ENCODE data around the gene ATP5F1B. TPM values are rescaled to one million over a fixed set of nuclear protein-coding genes. Genes with fewer than 3 reads are reported as not detected.

Gene ATP5F1B
- total RNA-seq, 1 experiment from 2014 or later, result 1,064 TPM

DNA sequence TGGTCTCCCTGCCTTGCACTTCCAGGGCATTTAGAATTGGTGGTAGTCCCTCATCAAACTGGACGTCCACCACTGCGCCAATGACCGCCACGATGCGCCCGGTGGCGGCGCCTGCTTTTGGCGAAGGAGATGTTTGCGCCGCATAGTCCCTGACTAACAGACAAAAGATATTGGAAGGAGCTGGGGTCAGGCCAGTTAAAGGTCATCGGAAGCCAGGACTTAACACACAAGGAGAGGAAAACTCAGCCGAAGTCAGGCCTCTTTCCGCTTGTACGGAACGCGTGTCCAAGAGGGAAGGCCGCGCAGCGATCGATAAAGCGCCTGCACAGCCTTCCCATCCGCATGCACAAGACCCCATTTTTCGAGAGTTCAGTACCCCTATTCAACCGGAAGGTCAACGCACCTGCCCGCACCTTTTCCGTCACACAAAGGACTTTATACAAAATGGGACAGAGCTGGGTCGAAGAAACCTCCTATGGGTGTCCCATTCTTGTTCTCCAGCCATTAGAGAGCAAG lies 525 bp downstream of the ATP5F1B start:
- H3K36me3 Mint-ChIP-seq, result peaks cover 48% of the 10 kb centered on the region
- no peaks in the 10 kb centered on the region for H3K9me3 Mint-ChIP-seq
- H3K4me3 Mint-ChIP-seq, result peak overlapping the region; percentile 99
- H3K27ac Mint-ChIP-seq, result peak overlapping the region; percentile 97
- H3K4me1 Mint-ChIP-seq, result peaks cover 20% of the 10 kb centered on the region
- H3K27me3 Mint-ChIP-seq (ENCODE audit: low read depth), result no peaks in the 10 kb centered on the region; the same call in 1 of the 2 replicates
- no peak for ATAC-seq
- ChIA-PET POLR2A (interaction anchor here (0.5 to 2.2 kb wide), 6 partner anchors 9 to 423 kb away, joined by 3 to 12 read pairs (median 6); partner anchors contain the start of genes PTGES3 and RNF41), CTCF (interaction anchor here (0.6 to 3.7 kb wide), 2 partner anchors 9 to 17 kb away, joined by 3 to 37 read pairs; no protein-coding TSS in a partner anchor)
- DNase-seq (ENCODE audit: low spot score), result no peak
- TF ChIP-seq ATF1 (CRISPR knock-in tag; IDR thresholded peaks at IDR 0.05) (0 out of 2 replicates have a peak, but pooled peaks have one; percentile 26), FOXP1 (CRISPR knock-in tag; IDR thresholded peaks at IDR 0.05; ENCODE audit: borderline replicate concordance) (peak; percentile 0; the same call in 1 of the 2 replicates), ZNF416 (CRISPR knock-in tag; IDR thresholded peaks at IDR 0.05) (no peak)

DNA sequence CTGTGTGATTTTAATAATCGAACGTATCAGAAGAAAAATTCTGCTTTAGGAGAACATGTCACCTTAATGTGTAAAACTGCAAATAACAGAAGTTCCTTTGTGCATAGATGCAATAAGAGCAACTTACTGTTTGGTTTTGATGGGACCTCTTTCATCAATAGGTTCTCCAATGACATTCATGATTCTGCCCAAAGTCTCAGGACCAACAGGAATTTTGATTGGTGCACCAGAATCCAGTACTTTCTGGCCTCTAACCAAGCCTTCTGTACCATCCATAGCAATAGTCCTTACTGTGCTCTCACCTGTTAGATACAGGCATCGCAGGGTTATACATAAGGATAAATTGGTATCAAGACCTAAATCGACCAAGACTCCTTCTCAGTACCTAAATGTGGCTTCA lies 1.1 kb downstream of the ATP5F1B start:
- Mint-ChIP-seq H3K9me3 (no peaks in the 10 kb centered on the region), H3K36me3 (peaks cover 54% of the 10 kb centered on the region)
- CTCF ChIA-PET, result interaction anchor here (3.7 kb wide), 1 partner anchor 8 kb away, joined by 37 read pairs; no protein-coding TSS in a partner anchor

DNA sequence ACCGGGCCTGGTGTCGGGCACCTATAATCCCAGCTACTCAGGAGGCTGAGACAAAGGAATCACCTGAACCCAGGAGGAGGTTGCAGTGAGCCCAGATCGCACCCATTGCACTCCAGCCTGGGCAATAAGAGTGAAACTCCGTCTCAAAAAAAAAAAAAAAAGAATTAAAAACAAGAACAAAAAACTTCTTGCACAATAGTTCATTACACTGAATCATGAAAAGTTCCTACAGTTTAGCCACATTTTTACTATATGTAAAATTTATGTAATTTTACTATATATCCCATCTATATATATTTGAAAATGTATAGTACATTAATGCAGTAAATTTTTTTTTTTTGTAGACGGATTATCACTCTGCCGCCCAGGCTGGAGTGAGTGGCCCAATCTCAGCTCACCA lies 4.6 kb downstream of the ATP5F1B start:
- POLR2A ChIA-PET, result no interaction called here
- H3K27ac Mint-ChIP-seq, result no peak overlapping the region
- CTCF ChIA-PET, result interaction anchor here (0.6 kb wide), 1 partner anchor 209 kb away, joined by 3 read pairs; no protein-coding TSS in a partner anchor
- H3K9me3 Mint-ChIP-seq, result no peaks in the 10 kb centered on the region
- peaks cover 74% of the 10 kb centered on the region for H3K36me3 Mint-ChIP-seq
- no peak overlapping the region for H3K4me3 Mint-ChIP-seq
- DNase-seq (ENCODE audit: low spot score) (no peak), ATAC-seq (no peak)
- H3K4me1 Mint-ChIP-seq, result peaks cover 33% of the 10 kb centered on the region
- no peaks in the 10 kb centered on the region for H3K27me3 Mint-ChIP-seq (ENCODE audit: low read depth)
- TF ChIP-seq, protein P1, sequence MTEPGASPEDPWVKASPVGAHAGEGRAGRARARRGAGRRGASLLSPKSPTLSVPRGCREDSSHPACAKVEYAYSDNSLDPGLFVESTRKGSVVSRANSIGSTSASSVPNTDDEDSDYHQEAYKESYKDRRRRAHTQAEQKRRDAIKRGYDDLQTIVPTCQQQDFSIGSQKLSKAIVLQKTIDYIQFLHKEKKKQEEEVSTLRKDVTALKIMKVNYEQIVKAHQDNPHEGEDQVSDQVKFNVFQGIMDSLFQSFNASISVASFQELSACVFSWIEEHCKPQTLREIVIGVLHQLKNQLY (CRISPR knock-in tag; IDR thresholded peaks at IDR 0.05), result no peak
- TF ChIP-seq ATF1 (CRISPR knock-in tag; IDR thresholded peaks at IDR 0.05), result no peak
- no peak for TF ChIP-seq TP53 (CRISPR knock-in tag; IDR thresholded peaks at IDR 0.05)
- no peak for TF ChIP-seq SOX15 (CRISPR knock-in tag; IDR thresholded peaks at IDR 0.05)
- TF ChIP-seq KAT7 (CRISPR knock-in tag; IDR thresholded peaks at IDR 0.05; ENCODE audit: borderline replicate concordance), result no peak
- TF ChIP-seq, protein P2, sequence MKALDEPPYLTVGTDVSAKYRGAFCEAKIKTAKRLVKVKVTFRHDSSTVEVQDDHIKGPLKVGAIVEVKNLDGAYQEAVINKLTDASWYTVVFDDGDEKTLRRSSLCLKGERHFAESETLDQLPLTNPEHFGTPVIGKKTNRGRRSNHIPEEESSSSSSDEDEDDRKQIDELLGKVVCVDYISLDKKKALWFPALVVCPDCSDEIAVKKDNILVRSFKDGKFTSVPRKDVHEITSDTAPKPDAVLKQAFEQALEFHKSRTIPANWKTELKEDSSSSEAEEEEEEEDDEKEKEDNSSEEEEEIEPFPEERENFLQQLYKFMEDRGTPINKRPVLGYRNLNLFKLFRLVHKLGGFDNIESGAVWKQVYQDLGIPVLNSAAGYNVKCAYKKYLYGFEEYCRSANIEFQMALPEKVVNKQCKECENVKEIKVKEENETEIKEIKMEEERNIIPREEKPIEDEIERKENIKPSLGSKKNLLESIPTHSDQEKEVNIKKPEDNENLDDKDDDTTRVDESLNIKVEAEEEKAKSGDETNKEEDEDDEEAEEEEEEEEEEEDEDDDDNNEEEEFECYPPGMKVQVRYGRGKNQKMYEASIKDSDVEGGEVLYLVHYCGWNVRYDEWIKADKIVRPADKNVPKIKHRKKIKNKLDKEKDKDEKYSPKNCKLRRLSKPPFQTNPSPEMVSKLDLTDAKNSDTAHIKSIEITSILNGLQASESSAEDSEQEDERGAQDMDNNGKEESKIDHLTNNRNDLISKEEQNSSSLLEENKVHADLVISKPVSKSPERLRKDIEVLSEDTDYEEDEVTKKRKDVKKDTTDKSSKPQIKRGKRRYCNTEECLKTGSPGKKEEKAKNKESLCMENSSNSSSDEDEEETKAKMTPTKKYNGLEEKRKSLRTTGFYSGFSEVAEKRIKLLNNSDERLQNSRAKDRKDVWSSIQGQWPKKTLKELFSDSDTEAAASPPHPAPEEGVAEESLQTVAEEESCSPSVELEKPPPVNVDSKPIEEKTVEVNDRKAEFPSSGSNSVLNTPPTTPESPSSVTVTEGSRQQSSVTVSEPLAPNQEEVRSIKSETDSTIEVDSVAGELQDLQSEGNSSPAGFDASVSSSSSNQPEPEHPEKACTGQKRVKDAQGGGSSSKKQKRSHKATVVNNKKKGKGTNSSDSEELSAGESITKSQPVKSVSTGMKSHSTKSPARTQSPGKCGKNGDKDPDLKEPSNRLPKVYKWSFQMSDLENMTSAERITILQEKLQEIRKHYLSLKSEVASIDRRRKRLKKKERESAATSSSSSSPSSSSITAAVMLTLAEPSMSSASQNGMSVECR (CRISPR knock-in tag; IDR thresholded peaks at IDR 0.05; ENCODE audit: borderline replicate concordance), result no peak
- TF ChIP-seq, protein P3, sequence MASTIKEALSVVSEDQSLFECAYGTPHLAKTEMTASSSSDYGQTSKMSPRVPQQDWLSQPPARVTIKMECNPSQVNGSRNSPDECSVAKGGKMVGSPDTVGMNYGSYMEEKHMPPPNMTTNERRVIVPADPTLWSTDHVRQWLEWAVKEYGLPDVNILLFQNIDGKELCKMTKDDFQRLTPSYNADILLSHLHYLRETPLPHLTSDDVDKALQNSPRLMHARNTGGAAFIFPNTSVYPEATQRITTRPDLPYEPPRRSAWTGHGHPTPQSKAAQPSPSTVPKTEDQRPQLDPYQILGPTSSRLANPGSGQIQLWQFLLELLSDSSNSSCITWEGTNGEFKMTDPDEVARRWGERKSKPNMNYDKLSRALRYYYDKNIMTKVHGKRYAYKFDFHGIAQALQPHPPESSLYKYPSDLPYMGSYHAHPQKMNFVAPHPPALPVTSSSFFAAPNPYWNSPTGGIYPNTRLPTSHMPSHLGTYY (CRISPR knock-in tag; IDR thresholded peaks at IDR 0.05), result no peak
- TF ChIP-seq JAZF1 (CRISPR knock-in tag; IDR thresholded peaks at IDR 0.05), result no peak
- no peak for TF ChIP-seq HMGA2 (CRISPR knock-in tag; IDR thresholded peaks at IDR 0.05)
- TF ChIP-seq, protein P4, sequence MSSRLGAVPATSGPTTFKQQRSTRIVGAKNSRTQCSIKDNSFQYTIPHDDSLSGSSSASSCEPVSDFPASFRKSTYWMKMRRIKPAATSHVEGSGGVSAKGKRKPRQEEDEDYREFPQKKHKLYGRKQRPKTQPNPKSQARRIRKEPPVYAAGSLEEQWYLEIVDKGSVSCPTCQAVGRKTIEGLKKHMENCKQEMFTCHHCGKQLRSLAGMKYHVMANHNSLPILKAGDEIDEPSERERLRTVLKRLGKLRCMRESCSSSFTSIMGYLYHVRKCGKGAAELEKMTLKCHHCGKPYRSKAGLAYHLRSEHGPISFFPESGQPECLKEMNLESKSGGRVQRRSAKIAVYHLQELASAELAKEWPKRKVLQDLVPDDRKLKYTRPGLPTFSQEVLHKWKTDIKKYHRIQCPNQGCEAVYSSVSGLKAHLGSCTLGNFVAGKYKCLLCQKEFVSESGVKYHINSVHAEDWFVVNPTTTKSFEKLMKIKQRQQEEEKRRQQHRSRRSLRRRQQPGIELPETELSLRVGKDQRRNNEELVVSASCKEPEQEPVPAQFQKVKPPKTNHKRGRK (CRISPR knock-in tag; IDR thresholded peaks at IDR 0.05; ENCODE audit: borderline replicate concordance), result no peak

More for the DNA sequence above, 1.1 kb downstream of the ATP5F1B start:
- ATAC-seq (no peak), DNase-seq (ENCODE audit: low spot score) (no peak)
- Mint-ChIP-seq H3K27ac (peak overlapping the region; percentile 97), H3K27me3 (ENCODE audit: low read depth) (no peaks in the 10 kb centered on the region; the same call in 1 of the 2 replicates), H3K4me3 (peak overlapping the region; percentile 99), H3K4me1 (peaks cover 20% of the 10 kb centered on the region)
- POLR2A ChIA-PET, result interaction anchor here (1.0 to 2.2 kb wide), 2 partner anchors 10 to 73 kb away, joined by 3 to 12 read pairs; no protein-coding TSS in a partner anchor
- TF ChIP-seq TP53 (CRISPR knock-in tag; IDR thresholded peaks at IDR 0.05) (no peak), ELF4 (CRISPR knock-in tag; IDR thresholded peaks at IDR 0.05; ENCODE audit: low read depth) (no peak), NFE2L1 (CRISPR knock-in tag; IDR thresholded peaks at IDR 0.05) (no peak), FOXJ3 (CRISPR knock-in tag; IDR thresholded peaks at IDR 0.05; ENCODE audit: borderline replicate concordance) (no peak), GTF2I (CRISPR knock-in tag; conservative IDR thresholded peaks at IDR 0.05) (no peak), CREB1 (CRISPR knock-in tag; IDR thresholded peaks at IDR 0.05) (no peak), EMX1 (CRISPR knock-in tag; IDR thresholded peaks at IDR 0.05) (no peak), ATF1 (CRISPR knock-in tag; IDR thresholded peaks at IDR 0.05) (no peak), ZNF423 (CRISPR knock-in tag; IDR thresholded peaks at IDR 0.05) (no peak), IRF2 (CRISPR knock-in tag; IDR thresholded peaks at IDR 0.05; ENCODE audit: borderline replicate concordance, low read depth) (no peak)
- TF ChIP-seq, protein P5, sequence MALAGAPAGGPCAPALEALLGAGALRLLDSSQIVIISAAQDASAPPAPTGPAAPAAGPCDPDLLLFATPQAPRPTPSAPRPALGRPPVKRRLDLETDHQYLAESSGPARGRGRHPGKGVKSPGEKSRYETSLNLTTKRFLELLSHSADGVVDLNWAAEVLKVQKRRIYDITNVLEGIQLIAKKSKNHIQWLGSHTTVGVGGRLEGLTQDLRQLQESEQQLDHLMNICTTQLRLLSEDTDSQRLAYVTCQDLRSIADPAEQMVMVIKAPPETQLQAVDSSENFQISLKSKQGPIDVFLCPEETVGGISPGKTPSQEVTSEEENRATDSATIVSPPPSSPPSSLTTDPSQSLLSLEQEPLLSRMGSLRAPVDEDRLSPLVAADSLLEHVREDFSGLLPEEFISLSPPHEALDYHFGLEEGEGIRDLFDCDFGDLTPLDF (CRISPR knock-in tag; IDR thresholded peaks at IDR 0.05), result no peak
- TF ChIP-seq, protein P6, sequence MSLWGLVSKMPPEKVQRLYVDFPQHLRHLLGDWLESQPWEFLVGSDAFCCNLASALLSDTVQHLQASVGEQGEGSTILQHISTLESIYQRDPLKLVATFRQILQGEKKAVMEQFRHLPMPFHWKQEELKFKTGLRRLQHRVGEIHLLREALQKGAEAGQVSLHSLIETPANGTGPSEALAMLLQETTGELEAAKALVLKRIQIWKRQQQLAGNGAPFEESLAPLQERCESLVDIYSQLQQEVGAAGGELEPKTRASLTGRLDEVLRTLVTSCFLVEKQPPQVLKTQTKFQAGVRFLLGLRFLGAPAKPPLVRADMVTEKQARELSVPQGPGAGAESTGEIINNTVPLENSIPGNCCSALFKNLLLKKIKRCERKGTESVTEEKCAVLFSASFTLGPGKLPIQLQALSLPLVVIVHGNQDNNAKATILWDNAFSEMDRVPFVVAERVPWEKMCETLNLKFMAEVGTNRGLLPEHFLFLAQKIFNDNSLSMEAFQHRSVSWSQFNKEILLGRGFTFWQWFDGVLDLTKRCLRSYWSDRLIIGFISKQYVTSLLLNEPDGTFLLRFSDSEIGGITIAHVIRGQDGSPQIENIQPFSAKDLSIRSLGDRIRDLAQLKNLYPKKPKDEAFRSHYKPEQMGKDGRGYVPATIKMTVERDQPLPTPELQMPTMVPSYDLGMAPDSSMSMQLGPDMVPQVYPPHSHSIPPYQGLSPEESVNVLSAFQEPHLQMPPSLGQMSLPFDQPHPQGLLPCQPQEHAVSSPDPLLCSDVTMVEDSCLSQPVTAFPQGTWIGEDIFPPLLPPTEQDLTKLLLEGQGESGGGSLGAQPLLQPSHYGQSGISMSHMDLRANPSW (CRISPR knock-in tag; conservative IDR thresholded peaks at IDR 0.05; ENCODE audit: low read depth), result no peak
